Uterus (tissue), 2 donors: ENCODE measurements around the gene MSANTD2.

Experiments
- CTCF ChIP-seq, 4 experiments: fragments of 200-600 bp in 2 of 4; fragments of 450-650 bp in 2 of 4; sonication (generic) in 2 of 4; IDR thresholded peaks; one replicate each; pipeline ENCODE4 v1.5.1; 2016 to 2019; ENCODE audit warnings: antibody characterized with exemption in 4 of 4, mild to moderate bottlenecking in 2 of 4, moderate library complexity in 1 of 4
- POLR2A ChIP-seq, 2 donors: fragments of 450-650 bp; IDR thresholded peaks; one replicate each; pipeline ENCODE4 v1.6.1; 2016; ENCODE audit warnings: antibody characterized with exemption in 2 of 2, mild to moderate bottlenecking in 1 of 2, moderate library complexity in 1 of 2

- TF ChIP-seq POLR2A (IDR thresholded peaks at IDR 0.05), result no peak
- no peak for TF ChIP-seq CTCF (IDR thresholded peaks at IDR 0.05)
These were observed 52.7 kb downstream of the MSANTD2 start for GRCh38 chr11:124747406-124748099.
